ENCODE results near the gene ANKS1A.
A peak's percentile ranks its signal among the peaks of the same experiment; 100 is the strongest.
"Not testable (repeated sequence)": the region's sequence is repeated elsewhere in the genome, so short reads cannot be mapped to it uniquely, and the experiment has no call there.

Gene ANKS1A

DNA sequence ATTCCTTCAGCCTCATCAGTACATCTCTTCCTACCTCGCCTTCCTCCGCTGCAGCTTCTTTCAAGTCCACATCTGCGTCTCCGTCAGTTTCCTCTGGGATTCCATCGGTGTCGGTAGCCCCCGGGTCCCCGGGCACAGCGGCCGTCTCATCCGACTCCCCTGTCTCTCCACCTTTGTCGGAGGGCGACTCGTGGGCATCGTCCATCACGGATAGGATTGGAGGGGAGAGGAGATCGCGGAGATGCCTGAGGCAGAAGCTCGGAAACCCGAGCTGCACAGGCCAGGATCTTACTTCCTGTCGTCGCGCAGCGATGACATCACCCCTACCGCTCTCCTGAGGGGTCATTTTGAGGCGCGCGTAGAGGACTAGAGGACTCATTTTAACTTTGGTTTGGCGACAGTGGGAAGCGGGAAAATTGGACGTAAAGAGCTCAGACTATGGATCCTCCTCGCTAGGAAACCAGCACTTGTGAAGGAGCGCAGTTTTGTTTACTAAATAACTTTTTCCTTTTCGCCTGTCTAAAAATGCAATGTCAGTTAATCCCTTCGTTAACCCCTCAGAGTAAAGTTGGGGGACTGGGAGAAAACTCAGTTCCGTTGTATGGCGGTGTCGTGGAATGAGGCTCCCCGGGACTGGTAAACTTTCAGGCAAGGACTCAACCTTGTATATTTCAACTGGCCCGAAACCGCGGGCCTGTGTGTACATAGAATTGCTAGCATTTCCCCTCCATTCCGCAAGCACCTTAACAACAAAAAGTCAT lies 1.1 kb upstream of the ANKS1A start, which contains the start of gene TAF11:
Gene TAF11, minus strand, starts transcription at position 290 of the 761 bp plus-strand sequence. Its CDS starts 85 bp downstream, at position 205.
- DNase-seq = peak; percentile 90

DNA sequence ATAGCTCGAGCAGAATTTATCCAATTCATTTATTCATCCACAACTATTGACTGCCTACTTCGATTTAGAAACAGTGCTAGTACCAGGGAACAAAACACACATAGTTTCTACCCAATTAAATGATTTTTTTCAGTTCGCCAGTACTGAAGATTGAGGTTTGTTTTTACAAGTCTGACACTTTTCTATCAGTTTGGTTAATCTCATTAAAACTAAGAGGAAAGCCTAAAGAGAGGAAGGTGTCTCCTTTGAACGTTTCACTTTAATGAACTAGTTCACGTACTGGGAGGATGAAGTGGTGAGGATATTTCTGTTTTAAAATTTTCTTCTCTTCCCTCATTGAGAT lies 570 bp upstream of the ANKS1A start:
- no peak for DNase-seq

DNA sequence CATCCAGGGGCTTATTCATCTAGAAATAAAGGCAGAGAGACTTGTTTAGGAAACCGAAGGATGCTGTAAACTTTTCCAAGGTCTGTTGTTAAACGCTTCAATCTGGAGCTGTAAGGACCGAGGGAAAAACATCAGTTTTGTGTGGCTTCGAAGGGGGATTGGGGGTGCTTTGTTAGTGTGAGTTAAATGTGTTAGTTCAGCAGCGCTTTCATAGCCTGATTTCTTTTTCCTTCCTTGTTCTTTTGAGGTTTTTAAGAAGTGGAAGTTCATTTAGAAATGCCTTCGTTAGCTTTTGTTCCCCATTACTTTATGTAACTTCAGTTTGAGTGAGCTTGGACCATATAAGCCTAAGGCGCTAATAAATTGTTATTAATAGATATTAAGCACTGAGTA lies 1.5 kb downstream of the ANKS1A start:
- DNase-seq = no peak

DNA sequence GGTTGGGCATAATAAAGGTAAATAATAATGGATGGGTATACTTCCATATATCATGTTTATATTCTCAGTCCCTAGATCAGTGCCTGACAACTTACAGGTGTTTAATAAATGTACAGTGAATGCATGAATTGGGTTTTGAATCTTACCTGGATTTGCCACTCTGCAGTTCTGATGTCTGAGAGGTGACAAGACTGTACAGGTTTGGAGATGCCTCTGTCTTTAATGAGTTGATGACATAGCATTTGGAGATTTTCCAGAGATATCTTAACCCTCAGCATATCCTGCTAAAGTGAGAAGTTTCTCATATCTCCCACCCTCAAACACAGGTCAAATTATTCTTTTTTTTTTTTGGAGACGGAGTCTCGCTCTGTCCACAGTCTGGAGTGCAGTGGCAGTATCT lies 2.2 kb downstream of the ANKS1A start:
- no peak for DNase-seq

DNA sequence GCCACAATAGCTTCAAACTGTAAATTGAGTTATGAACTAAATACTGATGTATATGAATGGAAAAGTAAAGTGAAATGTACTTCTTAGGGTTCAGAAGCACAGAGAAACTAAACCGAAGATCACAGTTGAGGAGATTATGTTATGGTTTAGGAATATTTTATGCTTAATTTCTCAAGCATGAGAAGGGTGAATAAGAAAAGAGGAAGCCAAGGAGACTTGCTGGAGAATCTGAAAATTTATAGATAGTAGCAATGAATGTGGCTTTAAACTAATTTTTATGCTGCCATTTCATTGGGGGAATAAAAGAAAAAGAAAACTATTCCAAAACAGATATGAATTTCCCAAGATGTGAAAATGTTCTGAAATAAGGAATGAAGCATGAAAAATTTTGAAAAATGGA lies 5.6 kb downstream of the ANKS1A start:
- DNase-seq = no peak

DNA sequence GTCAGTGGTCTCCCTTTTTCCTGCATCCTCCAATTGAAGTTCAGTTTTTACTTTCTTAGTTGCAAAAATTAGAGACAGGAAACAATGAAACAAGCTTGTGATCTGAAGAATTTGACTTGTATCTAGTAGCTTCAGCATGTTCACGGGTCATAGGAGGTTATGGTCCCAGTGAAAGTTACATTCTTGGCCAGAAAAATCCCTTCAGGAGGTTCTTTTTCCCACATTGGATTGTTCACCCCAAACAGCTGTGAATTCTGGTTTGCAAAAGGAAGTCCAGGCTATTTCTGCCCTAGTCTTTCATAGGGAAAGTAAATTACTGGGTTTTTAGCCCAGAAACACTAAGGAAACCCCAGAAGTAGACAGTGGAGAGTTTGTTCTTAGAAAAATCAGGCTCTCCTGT lies 8.1 kb downstream of the ANKS1A start:
- no peak for DNase-seq

DNA sequence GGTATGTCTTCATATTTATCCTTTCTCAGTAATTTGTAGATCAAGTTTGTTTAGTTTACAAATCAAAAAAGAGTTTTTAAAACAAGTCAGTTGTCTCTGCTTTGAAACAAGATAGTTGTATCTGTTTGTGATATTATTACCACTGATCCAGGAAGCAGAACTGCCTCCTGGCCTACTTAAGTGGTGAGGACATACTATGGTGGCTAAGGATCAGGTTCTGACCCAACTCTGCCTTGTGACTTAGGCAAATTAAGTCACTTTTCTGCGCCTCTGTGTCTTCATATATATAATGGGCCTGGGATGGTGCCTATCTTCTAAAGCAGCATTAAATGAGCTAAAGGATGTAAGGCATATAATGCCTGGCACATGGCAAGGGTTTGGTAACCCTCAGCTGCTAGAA lies 8.7 kb downstream of the ANKS1A start:
- no peak for DNase-seq

DNA sequence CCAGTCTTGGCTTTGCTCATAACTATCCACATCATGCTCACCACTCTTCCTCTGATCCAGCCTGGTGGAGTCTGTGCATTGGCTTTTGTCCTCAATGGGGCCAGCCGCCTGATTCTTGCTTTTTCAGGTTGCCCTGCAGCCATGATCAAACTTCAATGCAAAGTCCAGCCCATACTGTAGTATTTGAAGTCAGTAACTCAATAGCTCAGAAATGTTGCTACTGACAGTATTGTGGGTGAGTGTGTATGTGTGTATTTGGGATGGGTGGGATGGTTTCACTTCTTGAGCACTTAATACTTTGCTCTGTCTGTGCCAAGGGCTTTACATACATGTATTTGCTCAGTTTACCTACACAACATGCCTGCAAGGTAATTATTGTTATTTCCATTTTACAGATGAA lies 10.7 kb downstream of the ANKS1A start:
- DNase-seq = not testable (repeated sequence)

DNA sequence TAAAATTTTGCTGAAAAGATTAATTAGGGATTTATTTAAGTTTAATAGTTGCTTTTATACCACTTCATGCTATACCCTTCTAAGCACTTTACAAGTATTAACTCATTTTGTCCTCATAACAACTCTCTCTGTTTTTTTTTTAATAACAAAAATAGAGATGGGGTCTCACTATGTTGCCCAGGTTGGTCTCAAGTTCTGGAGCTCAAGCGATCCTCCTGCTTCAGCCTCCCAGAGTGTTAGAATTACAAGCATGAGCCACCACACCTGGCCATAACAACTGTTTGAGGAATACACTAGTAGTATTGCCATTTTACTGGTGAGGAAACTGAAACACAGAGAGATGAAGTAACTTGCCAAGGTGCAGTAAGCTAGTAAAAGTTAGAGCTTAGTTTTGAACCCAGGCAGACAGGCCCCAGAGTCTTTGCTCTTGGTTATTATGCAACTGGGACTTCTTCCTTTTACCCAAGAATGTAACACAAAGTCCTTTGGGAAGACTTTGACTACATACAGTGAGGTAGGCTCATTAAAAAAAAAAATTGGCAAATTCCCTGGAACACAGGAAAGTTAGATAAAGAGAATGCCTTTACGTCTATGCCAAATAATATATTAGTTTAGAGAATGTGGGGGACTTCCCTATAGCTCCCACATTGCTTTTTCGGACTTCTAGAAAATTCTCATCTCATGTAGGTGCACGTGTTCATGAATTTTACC lies 11.4 kb downstream of the ANKS1A start:
- no peak for DNase-seq

DNA sequence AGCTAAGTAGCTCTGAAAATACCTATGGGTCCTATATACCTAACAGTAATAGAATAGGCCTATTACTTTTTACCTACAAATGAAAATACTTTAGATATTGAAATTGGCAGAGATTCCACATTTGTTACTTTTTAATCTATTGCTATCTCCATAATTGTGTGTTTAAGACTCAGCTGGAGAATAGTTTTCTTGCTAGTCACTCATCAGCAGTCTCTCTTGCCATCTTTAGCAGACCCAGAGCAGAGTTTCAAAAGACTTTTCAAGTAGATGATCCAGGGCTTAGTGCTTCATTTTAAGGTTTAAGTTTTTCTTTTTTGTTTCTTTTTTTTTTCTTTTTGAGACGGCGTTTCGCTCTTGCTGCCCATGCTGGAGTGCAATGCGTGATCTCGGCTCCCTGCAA lies 12.9 kb downstream of the ANKS1A start:
- DNase-seq = no peak

DNA sequence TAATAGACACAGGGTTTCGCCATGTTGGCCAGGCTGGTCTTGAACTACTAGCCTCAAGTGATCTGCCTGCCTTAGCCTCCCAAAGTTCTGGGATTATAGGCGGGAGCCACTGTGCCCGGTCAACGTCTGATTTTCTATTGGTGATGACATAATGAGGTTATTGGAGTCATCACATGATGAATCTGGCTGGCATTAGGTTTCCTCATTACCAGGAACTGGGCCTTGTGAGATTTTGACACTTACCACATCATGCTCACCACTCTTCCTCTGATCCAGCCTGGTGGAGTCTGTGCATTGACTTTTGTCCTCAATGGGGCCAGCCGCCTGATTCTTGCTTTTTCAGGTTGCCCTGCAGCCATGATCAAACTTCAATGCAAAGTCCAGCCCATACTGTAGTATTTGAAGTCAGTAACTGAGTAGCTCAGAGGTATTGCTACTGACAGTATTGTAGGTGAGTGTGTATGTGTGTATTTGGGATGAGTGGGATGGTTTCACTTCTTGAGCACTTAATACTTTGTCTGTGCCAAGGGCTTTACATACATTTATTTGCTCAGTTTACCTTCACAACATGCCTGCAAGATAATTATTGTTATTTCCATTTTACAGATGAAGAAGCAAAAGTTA lies 16.0 kb downstream of the ANKS1A start:
- DNase-seq = no peak

DNA sequence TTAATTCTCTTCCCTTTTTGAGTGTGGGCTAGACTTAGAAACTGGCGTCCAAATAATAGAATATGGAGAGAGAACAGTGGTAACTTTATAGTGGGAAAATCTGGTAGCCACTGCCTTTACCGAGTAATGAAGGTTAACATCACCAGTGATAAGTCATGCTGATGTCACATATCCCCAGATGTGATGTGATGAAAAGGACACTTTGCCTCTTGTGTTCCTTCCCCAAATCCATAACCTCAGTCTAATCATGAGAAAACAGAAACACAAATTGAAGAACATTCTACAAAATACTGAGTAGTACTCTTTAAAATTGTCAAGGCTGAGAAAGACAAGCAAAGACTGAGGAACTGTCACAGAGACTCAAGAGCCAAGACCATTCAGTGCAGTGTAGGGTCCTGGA lies 17.8 kb downstream of the ANKS1A start:
- no peak for DNase-seq

DNA sequence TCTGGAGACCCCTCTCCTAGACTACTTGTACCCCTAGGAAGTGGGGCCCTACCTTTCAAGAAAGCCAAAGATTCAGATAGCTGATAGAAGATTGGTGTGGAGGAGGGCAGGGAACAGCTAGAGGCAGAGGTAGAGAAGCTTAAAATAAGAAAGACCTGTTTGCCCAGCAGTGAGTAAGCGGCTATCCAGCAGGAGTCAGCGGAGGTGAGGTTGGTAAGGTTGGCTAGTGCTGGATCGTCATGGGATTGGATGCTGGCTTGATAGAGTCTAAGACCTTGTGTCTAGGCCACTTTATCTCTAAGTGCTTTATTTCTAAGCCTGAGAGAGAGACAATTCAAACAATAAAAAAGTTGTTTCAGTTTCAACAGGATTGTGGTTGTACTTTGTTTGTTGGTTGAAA lies 19.1 kb downstream of the ANKS1A start:
- DNase-seq = no peak

DNA sequence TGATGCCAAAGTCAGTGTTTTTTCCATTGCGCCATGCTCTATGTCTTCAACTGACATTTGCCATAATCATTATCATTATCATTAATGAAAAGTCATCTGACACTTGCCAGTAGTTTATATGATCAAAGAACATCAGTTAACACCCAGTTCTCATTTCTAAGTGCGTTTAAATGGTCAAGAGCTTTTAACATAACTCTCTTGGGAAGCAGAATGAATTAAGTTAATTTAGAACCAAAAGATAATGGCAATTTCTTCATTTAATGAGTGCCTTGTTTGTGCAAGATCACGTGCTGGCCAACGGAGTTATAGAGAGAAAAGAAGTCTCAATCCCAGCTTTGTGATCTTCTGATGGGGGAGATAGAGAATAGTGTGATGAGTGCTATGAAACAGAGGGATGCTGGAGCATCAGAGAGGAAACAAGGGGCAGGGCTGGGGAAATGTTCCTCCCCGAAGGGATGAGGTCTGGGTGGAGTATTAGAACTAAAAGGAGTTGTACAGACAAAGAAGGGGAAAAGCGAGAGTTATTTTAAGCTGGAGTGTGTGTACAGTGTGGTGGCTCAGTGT lies 20.3 kb downstream of the ANKS1A start:
- DNase-seq = no peak

DNA sequence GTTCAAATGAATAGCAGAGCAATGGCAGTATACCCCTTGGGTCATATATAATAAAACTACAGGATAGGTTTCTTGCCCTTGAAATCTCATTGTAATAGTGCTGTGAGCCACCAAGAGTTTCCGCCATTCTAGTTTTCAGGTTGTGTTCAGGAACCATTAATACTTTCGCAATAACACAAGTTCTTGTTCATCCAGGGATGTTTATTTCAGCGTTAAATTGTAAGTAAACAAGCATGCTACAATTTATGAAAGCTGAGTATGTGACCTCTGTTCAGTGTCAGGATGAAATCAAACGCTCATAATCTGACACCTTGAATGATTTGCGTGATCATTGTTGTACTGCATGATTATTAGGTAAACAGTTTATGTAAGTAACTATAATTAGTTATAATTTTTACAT lies 22.8 kb downstream of the ANKS1A start:
- DNase-seq = no peak

DNA sequence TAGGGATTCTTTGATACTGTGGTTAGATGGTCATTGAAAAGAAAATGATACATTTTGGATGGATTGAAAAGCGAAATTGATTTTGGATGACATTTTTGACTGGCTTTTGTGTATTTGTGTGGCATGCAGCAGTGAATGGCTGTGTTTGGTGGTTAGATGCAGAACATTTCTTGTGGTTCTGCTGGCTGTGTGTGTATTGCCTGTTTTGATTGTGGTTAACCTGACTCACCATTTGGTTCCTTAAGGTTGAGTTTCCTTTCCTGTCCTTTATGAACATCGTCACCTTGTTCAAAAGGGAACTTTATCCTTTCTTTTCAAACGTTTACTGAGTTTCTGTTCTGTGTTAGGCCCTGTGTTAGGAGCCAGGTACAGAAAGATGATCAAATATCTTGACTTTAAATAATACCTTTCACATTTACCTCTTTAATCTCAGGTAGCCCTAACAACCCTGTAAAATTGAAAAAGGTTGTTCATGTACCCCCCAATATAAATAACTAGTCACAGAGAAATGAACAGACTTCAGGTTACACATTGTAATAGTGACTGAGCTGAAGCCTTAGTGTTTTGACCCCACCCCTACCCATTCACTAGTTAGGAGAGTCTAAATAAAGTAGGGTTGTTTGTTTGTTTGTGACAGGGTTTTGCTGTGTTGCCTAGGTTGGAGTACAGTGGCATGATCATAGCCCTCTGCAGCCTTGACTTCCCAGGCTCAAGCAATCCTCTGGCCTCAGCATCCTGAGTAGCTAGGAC lies 23.8 kb downstream of the ANKS1A start:
- no peak for DNase-seq

DNA sequence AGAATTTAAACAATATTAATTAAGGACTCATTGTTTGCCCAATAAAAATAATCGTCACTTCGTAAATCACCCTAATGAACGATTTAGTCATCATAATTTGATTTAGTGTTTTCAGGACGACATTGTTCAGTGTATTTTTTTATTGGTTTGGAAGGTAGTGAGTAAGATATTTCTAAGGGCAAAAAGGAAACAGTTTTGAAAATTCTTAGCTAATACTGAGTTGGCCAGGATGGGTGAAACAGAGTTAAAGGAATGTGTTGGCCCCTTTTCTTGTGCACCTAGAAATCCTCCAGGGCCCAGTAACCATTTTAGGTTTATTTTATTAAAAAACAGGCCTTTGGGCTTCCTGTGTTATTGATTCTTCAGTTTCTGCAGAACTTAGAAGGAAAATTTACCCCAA lies 25.3 kb downstream of the ANKS1A start:
- no peak for DNase-seq

DNA sequence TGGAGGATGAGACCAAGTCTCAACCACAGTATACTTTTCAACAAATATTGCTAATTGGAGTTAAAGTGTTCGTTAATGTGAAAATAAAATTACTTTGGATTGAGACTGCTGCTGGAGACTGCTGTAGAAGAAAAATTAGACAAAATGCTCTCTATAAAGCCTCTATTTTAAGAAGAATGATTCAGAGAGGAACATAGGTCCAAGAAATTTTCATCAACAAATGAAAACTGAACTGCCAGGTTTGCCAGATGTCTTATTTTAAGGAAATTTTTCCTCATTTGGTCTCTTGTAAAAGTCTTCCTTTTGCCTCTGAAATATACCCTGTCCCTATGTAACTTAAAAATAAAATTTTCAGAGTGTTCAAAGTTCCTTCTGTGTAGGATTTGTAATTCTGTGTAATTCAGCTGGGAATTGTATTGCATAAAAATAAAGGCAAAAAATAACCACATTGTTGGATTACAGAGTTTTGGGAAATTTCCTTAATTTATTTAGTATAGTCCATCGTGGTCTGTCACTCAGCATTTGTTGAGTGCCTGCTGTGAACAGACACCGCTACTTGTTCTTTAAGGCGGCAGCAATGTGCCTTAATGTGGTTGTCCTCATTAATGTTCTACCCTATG lies 27.4 kb downstream of the ANKS1A start:
- no peak for DNase-seq

DNA sequence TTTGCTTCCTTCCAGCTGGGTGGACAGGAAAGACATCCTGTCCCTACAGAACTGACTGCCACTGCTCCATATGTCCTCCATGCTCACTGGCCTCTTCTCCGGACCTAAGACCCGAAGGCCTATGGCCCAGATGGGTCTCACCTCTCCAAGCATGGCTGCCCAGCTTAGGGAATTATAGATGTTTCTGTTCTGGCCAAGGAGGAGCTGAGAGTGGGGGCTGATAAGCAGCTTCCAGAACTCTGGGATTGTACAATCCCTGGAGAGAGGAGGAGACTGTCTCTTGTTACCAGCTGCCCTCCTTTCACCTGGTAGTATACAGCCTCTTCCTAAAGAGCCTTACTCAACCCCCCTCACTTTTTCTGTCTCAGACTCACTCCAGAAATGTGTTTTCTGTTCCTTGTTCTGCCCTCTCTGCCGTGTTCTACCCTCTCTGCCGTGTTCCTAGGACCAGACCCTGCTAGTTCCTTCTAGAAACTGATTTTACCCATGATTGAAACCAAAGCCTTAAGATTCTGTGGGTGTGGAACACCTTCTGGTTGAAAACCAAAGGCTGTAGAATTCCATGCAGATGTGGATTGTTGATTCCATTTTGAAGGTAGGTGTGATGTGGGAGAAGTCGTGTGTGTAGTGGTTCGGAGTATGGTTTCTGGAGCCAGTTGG lies 28.7 kb downstream of the ANKS1A start:
- no peak for DNase-seq

DNA sequence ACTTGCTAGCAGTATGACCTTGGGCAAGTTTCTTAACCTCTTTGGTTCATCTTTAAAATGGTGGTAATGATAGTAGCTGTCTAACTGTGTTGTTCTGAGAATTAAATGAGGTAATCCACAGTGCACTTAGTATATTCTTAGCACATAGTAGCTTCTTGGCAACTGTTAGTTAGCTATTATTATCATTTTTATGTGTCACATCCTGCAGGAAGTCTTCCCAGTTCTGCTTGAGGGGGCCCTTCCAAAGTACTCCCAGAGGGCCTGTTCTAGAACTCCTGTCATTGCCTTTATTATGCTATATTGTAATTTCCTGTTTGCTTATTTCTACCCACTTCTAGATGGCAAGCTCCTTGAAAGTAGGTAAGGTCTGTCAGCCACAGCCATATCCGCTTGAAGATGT lies 30.6 kb downstream of the ANKS1A start:
- DNase-seq = no peak

DNA sequence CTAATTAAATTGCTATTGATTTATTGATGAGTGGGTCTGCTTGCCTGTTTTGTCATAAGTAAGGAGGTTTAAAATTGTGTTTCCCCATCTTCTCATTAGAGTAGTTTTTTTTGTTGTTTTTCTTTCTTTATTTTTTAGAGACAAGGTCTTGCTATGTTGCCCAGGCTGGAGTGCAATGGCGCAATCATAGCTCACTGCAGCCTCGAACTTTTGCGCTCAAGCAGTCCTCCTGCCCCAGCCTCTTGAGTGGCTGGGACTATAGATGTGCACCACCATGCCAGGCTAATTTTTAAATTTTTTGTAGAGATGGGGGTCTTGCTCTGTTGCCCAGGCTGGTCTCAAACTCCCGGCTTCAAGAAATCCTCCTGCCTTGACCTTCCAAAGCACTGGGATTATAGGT lies 31.0 kb downstream of the ANKS1A start:
- DNase-seq = no peak

DNA sequence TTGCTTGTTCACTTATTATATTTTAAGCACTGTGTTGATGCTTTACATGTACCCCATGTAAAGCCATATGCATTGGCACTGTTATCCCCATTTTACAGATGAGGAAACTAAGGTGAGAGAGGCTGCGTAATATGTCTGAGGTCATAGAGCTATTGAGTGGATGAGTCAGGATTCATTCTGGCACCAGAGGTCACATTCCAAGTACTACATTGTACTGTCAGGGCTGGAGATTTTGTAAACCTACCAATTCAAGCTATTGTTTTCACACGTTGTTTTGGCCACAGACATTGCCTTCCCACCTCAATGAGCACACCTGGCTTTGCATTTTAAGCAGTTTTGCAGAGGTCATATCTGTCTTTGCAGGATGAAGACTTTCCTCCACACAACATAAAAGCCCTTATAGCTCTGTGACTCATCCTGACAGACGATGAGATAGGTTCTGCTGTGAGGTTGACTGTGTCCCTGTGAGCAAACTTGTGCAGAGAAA lies 33.2 kb downstream of the ANKS1A start:
- DNase-seq = no peak

All from activated CD4-positive, alpha-beta T cell treated with anti-CD3 and anti-CD28 coated beads, Interleukin-2, amount 50 U/mL, for 1 hour (primary cell).